ENCODE results near the gene RGS7. TPM values are rescaled to one million over a fixed set of nuclear protein-coding genes. Genes with fewer than 3 reads are reported as not detected.

Gene RGS7
- total RNA-seq, 1 experiment from 2014 or later = 1.5 TPM

GRCh38 chr1:241269116-241269515 is 87.9 kb downstream of the RGS7 start:
- no peak overlapping the region for H3K18ac ChIP-seq (ENCODE audit: insufficient read length, low read depth, low read length)
- no peak overlapping the region for H3K27ac Mint-ChIP-seq
- H3K27me3 Mint-ChIP-seq (ENCODE audit: low read depth) = no peaks in the 10 kb centered on the region
- no peak overlapping the region for H3K4me2 ChIP-seq (ENCODE audit: insufficient read depth, insufficient read length, low read length)
- H3K4ac ChIP-seq (ENCODE audit: low read depth, low read length) = no peak overlapping the region
- H3K9ac ChIP-seq (ENCODE audit: extremely low read depth, insufficient read length, low read length) = no peak overlapping the region
- peak; percentile 58 for DNase-seq
- no peak overlapping the region for H3K23ac ChIP-seq (ENCODE audit: insufficient read length, low read depth, low read length)
- H3K23me2 ChIP-seq (ENCODE audit: insufficient read length, low read depth, low read length, poor library complexity, severe bottlenecking) = no peaks in the 10 kb centered on the region
- H3K56ac ChIP-seq (ENCODE audit: insufficient read length, low read depth, low read length) = no peak overlapping the region
- no peak overlapping the region for H2BK5ac ChIP-seq (ENCODE audit: insufficient read length, low read length)
- H3K27ac ChIP-seq (ENCODE audit: insufficient read length, low read depth, low read length) = no peak overlapping the region
- H3K4me1 Mint-ChIP-seq = peaks cover 3 to 5% of the 10 kb centered on the region in 2 experiments; a peak in 3 of 4 replicates
- H3K14ac ChIP-seq (ENCODE audit: insufficient read depth, low read length) = no peak overlapping the region
- H2BK15ac ChIP-seq (ENCODE audit: low read depth, low read length) = no peak overlapping the region
- no peak overlapping the region for H4K91ac ChIP-seq (ENCODE audit: insufficient read length, low read depth, low read length)
- no peak overlapping the region for H4K8ac ChIP-seq (replicated peaks; ENCODE audit: insufficient read length, low read depth, low read length)
- H2BK20ac ChIP-seq (ENCODE audit: low read depth, low read length, poor library complexity, severe bottlenecking) = no peak overlapping the region
- no peaks in the 10 kb centered on the region for H4K20me1 ChIP-seq (ENCODE audit: control insufficient read depth, insufficient read depth, insufficient read length)
- H3K27me3 ChIP-seq (ENCODE audit: insufficient read depth, low read length) = no peaks in the 10 kb centered on the region
- H3K79me2 ChIP-seq (ENCODE audit: insufficient read depth, low read length) = no peaks in the 10 kb centered on the region
- peaks cover 11 to 28% (median 14%) of the 10 kb centered on the region in 3 experiments for H3K36me3 Mint-ChIP-seq (ENCODE audit: insufficient read depth in 1 of 3, low read depth in 3 of 3)
- TF ChIP-seq CTCF (conservative IDR thresholded peaks at IDR 0.05) = peak; percentile 68
- H3K9me3 Mint-ChIP-seq = peaks cover 16 to 20% of the 10 kb centered on the region in 2 experiments
- no peak overlapping the region for H2AFZ ChIP-seq (ENCODE audit: low read length)
- H3K79me1 ChIP-seq (ENCODE audit: insufficient read depth, low read depth, low read length, poor library complexity, severe bottlenecking) = no peaks in the 10 kb centered on the region
- H3K4me1 ChIP-seq (ENCODE audit: insufficient read depth, low read length) = no peaks in the 10 kb centered on the region
- no peak overlapping the region for H2BK12ac ChIP-seq (ENCODE audit: insufficient read length, low read depth, low read length)
- no peak overlapping the region for H3T11ph ChIP-seq (ENCODE audit: low read length)
- H2AK5ac ChIP-seq (ENCODE audit: insufficient read length, low read length) = no peak overlapping the region
- H2BK120ac ChIP-seq (ENCODE audit: low read depth, low read length, poor library complexity, severe bottlenecking) = no peak overlapping the region
- no CpG with 5 or more reads among the region's 9 CpGs for WGBS (ENCODE audit: extremely low coverage, insufficient read length, low lambda C conversion rate)
- no peak overlapping the region for H3K4me3 Mint-ChIP-seq
- H3K9me3 ChIP-seq (ENCODE audit: control insufficient read depth, low read depth, low read length) = no peaks in the 10 kb centered on the region
- H4K5ac ChIP-seq (ENCODE audit: insufficient read length, low read depth, low read length) = no peak overlapping the region
